IPS DF 4.7 (cell line): Measurements from ENCODE around the gene ATF3.
"Not testable (repeated sequence)": the region's sequence is repeated elsewhere in the genome, so short reads cannot be mapped to it uniquely, and the experiment has no call there.

Experiments used
- DNase-seq: peaks from one replicate; pipeline ENCODE4 v3.0.0-alpha.2; 2013; ENCODE audit warnings: low spot score; ENCODE audit errors: extremely low read depth

Gene ATF3

GRCh38 chr1:212625781-212626450 is 17.4 kb downstream of the ATF3 start:
- no peak for DNase-seq

- DNase-seq = no peak
Observed at GRCh38 chr1:212628046-212628445, 19.5 kb downstream of the ATF3 start.

GRCh38 chr1:212628813-212629415 is 20.4 kb downstream of the ATF3 start:
- no peak for DNase-seq

GRCh38 chr1:212629450-212630157 is 21.0 kb downstream of the ATF3 start:
- no peak for DNase-seq

GRCh38 chr1:212630158-212630900 is 21.8 kb downstream of the ATF3 start:
- DNase-seq = peak; percentile 68

- no peak for DNase-seq
Observed at GRCh38 chr1:212633161-212633560, 24.6 kb downstream of the ATF3 start.

GRCh38 chr1:212634252-212634651 is 25.7 kb downstream of the ATF3 start:
- DNase-seq = no peak

GRCh38 chr1:212635141-212635631 is 26.6 kb downstream of the ATF3 start:
- no peak for DNase-seq

- no peak for DNase-seq
Observed at GRCh38 chr1:212637902-212638301, 29.3 kb downstream of the ATF3 start.

GRCh38 chr1:212638492-212639151 is 30.1 kb downstream of the ATF3 start:
- no peak for DNase-seq

- DNase-seq = not testable (repeated sequence)
Observed at GRCh38 chr1:212639524-212639923, 31.0 kb downstream of the ATF3 start.

- no peak for DNase-seq
Observed at GRCh38 chr1:212640223-212640878, 31.8 kb downstream of the ATF3 start.

GRCh38 chr1:212641956-212642355 is 33.4 kb downstream of the ATF3 start:
- DNase-seq = no peak

- no peak for DNase-seq
Observed at GRCh38 chr1:212643877-212644276, 35.3 kb downstream of the ATF3 start.

- no peak for DNase-seq
Observed at GRCh38 chr1:212644866-212645545, 36.4 kb downstream of the ATF3 start.

- DNase-seq = no peak
Observed at GRCh38 chr1:212645546-212646543, 37.3 kb downstream of the ATF3 start.

GRCh38 chr1:212646588-212646987 is 38.0 kb downstream of the ATF3 start:
- DNase-seq = no peak

GRCh38 chr1:212647004-212647403 is 38.4 kb downstream of the ATF3 start:
- DNase-seq = no peak

GRCh38 chr1:212648431-212648830 is 39.9 kb downstream of the ATF3 start:
- DNase-seq = no peak
